GM21619 (cell line): ENCODE results near the gene C20orf173.
"Not testable (repeated sequence)": the region's sequence is repeated elsewhere in the genome, so short reads cannot be mapped to it uniquely, and the experiment has no call there.

Experiments
- ATAC-seq: cut with Tn5 transposase; IDR thresholded peaks from one replicate; pipeline ENCODE4 v1.9.1; 2021; ENCODE audit not compliant: unreplicated experiment

The C20orf173 gene

DNA sequence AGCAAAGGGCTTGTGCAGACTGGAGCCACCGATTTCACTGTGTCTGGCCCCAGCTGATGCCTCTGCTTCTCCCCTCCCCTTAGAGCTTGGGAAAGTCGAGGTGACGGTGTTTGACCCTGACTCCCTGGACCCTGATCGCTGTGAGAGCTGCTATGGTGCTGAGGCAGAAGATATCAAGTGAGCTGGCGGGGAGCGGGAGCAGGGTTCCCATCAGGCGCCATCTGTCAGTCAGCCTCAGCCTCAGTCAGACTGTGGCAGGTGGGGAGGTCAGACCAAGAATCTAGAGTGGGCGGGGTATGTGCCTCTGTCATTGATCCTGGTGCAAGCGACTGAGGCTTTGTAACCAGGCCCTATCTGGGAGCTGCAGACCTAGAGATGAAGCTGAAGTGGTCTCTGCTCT lies 17.9 kb upstream of the C20orf173 start:
- no peak for ATAC-seq

- no peak for ATAC-seq
These were observed 16.7 kb upstream of the C20orf173 start for GRCh38 chr20:35546127-35546526.

DNA sequence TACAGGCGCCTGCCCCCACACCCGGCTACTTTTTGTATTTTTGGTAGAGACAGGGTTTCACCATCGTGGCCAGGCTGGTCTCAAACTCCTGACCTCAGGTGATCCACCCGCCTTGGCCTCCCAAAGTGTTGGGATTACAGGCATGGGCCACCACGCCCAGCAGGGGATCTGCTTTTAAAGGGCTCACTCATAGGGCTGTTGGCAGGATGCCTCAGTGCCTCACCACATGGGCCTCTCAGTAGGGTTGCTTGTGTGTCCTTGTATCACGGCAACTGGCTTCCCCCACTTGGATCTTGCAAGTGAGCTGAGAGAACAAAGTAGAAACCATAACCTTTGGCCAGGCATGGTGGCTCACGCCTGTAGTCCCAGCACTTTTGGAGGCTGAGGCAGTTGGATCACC lies 15.5 kb upstream of the C20orf173 start:
- not testable (repeated sequence) for ATAC-seq

GRCh38 chr20:35544436-35544835 lies 15.0 kb upstream of the C20orf173 start:
- ATAC-seq = no peak

DNA sequence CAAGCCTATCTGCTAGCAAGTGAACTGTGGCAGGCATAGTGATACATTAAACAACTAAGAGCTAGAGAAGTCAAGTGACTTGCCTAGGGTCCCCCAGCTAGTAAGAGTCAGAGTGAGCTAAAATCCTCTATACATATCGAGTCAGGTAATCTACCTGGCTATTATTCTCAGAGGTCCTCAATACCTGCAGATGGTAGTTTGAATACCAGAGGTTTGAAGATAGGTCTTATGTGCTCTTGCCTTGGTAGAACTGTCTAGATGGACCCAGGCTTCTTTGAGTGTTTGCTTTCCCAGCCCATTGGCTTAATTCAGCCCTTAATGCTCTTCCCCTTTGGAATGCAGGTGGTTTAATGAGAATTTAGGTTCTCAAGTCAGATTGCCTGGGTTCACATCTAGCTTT lies 13.5 kb upstream of the C20orf173 start:
- ATAC-seq = no peak

- ATAC-seq = peak; percentile 86
These were observed 12.6 kb upstream of the C20orf173 start, which contains the start of gene ERGIC3 for GRCh38 chr20:35541783-35542662. TSS of gene ERGIC3 (plus strand) at chr20:35542078. CDS start at chr20:35542098, 20 bp downstream.

DNA sequence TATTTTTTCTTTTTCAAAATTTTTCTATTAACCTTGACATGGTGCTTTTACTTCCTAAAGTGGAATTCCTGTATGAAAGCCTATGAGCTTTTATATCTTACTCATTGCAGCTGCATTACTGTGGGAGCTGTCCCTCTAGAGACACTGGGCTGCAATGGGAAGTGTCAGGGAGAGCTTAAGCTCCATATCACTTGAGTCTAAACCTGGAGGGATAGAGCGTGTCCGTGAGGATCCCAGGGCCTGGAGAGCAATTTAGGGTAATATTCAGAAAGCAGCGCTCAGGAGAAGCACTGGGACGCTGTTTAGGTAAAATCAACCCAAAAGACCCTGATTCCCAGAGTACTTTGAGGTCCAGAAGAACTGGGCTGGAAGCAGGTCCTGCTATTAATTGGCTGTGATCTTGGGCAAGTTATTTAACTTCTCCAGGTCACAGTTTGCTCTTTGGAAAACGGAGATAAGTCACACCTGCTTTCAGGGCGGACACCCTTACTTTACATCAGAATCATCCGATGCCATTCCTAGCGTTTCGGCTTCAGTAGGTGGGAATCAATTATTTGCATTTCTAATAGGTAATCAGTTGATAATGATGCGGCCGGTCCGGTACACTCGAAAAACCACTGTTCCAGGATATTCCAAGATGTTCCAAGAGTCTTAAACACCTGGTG lies 11.8 kb upstream of the C20orf173 start:
- no peak for ATAC-seq

DNA sequence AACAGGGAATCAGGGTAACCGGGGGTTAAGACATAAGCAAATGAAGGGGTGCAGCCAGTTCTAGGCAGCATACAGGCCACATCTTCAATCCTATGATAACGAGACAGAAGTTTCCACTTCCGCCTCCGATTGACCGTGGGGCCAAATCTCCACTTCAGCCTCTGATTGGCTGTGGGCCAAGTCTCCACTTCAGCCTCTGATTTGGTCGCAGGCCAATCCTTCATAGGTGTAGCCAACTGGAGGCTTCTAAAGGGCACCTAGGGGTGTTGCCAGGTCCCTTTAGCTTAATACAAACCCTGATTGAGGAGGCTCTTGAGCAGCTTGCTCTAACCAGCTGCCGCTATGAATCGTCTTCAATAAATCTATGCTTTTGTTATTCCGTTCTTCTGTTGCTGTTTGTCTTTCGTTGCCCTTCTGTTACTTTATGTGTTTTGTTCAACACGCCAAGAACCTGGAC lies 10.3 kb upstream of the C20orf173 start:
- ATAC-seq = no peak

- no peak for ATAC-seq
These were observed 2.2 kb downstream of the C20orf173 start for GRCh38 chr20:35527122-35527769.

- no peak for ATAC-seq
These were observed 3.8 kb downstream of the C20orf173 start for GRCh38 chr20:35525639-35526038.

DNA sequence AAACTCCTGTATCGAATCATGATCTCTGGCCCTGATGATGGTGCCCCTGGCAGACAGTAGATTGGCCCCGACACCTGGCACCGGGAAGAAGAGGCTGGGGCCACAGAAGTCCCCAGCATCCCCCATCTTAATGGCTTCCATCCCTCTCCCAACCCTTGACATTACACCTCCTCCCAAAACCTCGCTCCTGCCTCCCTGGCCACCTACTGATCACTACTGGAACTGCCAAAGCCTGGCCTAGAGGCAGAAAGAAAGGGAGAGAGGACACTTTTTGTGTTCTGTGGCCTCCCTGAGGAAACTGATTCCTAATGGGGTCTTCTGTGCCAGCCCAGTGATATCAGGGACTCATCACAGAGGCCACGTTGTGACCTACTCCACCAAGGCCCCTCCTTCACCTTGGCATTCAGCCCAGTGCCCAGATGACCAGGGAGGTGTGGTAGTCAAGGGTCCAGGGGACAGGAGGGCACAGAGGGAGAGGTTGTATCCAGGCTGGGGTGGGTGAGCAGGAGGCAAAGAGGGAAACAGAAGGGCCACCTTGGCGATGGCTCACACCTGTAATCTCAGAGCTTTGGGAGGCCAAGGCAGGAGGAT lies 6.1 kb downstream of the C20orf173 start:
- ATAC-seq = no peak

- no peak for ATAC-seq
These were observed 10.5 kb downstream of the C20orf173 start for GRCh38 chr20:35518955-35519354.

DNA sequence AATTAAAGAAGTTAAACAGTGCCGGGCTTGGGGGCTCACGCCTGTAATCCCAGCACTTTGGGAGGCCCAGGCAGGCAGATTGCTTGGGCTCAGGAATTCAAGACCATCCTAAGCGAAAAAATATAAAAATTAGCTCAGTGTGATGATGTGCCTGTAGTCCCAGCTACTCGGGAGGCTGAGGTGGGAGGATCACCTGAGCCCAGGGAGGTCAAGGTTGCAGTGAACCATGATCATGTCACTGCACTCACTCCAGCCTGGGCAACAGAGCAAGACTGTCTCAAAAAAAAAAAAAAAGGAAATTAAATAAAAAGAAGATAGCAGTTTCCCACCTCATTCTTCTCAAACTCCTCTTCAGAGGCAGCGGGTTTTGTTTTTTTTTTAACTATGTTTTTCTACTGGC lies 11.7 kb downstream of the C20orf173 start:
- ATAC-seq = not testable (repeated sequence)

GRCh38 chr20:35517125-35517524 lies 12.3 kb downstream of the C20orf173 start:
- no peak for ATAC-seq

- no peak for ATAC-seq
These were observed 13.4 kb downstream of the C20orf173 start for GRCh38 chr20:35515949-35516645.

GRCh38 chr20:35515341-35515740 lies 14.1 kb downstream of the C20orf173 start:
- ATAC-seq = no peak

- ATAC-seq = no peak
These were observed 15.0 kb downstream of the C20orf173 start for GRCh38 chr20:35514371-35514932.

DNA sequence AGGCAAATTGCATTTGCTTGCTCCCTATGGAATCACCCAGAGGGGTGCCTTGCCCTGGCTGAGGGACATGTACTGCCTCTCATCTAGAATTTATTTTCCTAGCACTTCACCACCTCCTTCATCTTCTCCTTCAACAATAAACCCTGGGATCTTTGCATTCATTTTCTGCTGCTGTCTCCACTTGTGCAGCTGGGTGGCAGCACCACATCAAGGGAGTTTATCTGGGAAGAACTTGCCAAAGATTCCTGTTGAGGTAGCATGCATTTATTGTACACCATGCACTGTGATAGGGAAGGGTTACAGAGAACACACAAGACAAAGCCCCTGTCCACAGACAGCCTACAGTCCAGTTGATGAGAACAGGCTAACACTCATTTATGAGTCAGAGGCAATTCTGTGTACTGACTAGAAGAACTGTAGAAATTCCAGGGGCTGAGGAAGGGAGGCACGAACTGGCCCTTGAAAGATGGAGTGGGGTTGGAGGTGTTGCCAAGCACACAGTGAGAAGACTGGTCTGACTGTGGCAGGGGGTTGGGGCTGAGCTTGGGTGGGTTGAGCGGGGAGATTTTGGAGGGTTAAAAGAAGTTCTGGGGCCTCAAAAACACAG lies 17.5 kb downstream of the C20orf173 start:
- ATAC-seq = no peak

DNA sequence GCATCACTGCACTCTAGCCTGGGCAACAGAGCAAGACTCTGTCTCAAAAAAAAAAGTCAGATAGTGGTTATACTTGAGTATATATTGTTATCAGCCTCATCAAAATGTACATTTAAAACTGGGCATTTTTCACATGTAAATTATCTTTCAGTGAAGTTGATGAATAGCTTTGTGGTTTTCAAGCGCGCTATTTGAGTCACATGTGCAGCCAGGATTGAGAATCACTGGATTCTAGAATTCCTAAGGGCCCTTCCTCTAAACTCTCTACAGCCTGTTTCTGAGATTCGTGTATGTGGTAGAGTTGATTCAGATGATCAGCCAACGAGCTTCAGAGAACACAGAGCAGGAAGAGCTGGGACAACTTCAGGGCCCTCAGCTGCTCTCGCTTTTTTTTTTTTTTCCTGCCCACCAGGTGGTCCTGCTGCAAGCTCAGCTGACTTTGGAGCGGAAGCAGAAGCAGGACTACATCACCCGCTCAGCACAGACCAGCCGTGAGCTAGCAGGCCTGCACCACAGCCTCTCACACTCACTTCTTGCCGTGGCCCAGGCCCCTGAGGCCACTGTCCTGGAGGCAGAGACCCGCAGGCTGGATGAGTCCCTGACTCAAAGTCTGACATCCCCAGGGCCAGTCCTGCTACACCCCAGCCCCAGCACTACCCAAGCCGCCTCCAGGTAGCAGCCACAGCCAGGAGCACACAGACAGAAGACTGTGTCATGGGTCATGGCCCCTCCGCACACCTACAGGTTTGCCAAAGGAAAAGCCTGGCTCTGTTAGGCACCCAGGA lies 18.3 kb downstream of the C20orf173 start:
- no peak for ATAC-seq
